Measurements from ENCODE around the gene CRYGN.

Gene CRYGN

DNA sequence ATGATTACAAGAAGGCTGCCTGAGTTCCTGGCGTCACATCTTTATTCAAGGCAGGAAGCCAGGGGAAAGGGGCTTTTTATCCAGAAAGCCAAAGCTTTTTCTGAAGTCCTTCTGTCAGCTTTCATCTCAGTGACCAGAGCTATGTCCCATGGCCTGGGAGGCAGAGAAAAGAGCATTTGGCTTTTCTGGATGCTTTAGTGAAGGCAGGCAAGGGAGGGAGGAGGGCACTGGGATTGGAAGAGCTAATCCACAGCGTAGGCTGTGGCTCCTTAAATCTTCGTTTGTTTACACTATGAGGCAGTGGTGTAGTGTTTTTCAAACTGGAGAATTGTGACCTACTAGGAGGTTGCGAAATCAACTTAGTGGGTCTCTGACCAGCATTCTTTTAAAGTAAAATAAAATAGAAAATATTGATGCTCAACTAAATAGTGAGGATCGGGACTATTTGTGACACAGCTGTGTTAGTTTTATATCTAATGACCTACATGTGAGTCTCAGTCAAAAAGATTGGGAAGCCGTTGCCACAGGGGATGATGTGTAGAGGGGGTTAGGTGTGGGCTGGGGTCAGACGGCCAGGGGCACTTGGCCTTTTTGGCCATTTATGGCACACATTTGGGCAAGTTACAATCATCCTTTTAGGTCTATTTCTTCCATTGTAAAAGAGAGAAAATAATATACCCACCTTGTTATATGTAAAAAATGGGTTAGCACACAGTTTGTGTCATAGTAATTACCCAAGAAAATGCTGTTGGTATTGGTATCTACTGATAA is 14.1 kb downstream of the CRYGN start:
- DNase-seq: no peak

DNA sequence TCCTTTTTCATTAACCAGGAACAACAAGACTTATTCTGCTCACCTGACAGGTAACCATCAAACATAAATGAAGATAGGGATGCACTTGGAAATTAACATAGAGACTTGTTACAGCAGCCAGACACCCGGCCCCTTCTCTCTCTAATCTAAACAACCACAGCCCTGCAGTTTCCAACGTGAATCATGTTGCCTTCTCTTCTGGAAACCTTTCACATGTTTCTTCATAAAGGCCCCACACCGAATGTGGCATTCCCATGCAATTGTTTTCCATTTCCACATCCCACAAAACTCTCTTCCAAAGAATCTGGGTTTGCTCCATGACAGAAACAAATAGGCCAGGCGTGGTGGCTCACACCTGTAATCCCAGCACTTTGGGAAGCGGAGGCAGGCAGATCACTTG is 15.1 kb downstream of the CRYGN start:
- DNase-seq: no peak

- no peak for DNase-seq
These were observed 16.0 kb downstream of the CRYGN start for GRCh38 chr7:151423936-151424335.

DNA sequence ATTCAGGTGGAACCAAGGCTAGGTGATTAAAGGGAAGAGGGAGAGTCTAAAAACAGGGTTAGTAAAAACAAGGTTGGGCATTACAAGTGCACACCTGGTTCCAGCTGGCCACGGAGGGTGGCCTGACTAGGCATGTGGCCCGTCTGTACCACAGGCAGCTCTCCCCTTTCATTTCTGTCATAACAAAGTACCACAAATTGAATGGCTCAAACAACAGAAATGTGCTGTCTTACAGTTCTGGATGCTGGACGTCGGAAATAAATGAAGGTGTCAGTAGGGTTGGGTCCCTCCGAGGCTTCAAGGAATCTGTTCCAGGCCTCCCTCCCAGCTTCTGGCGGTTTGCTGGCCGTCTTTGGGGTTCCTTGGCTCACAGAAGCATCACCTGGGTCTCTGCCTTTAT is 16.7 kb downstream of the CRYGN start:
- DNase-seq: no peak

- no peak for DNase-seq
These were observed 17.7 kb downstream of the CRYGN start for GRCh38 chr7:151422212-151422611.

DNA sequence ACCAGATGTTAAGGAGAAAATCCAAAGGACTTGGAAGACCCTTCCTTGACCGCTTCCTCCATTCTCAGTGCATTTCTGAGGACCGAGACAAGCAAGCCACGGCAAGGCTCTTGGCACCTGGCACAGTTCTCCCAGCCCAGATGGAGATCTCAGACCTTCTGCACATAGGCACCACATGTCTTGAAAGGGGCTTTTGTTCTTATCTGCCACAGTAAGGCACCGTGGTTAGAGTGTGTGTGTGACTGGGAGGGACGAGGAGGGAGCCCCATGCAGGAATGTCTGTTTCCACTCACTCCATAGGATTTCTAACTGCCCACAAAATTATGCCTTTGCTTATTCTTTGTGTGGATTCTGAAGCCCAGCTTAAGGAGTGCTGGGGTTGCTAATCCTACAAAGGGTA is 19.8 kb downstream of the CRYGN start:
- no peak for DNase-seq

GRCh38 chr7:151416941-151417315 is 23.0 kb downstream of the CRYGN start:
- DNase-seq: no peak

DNA sequence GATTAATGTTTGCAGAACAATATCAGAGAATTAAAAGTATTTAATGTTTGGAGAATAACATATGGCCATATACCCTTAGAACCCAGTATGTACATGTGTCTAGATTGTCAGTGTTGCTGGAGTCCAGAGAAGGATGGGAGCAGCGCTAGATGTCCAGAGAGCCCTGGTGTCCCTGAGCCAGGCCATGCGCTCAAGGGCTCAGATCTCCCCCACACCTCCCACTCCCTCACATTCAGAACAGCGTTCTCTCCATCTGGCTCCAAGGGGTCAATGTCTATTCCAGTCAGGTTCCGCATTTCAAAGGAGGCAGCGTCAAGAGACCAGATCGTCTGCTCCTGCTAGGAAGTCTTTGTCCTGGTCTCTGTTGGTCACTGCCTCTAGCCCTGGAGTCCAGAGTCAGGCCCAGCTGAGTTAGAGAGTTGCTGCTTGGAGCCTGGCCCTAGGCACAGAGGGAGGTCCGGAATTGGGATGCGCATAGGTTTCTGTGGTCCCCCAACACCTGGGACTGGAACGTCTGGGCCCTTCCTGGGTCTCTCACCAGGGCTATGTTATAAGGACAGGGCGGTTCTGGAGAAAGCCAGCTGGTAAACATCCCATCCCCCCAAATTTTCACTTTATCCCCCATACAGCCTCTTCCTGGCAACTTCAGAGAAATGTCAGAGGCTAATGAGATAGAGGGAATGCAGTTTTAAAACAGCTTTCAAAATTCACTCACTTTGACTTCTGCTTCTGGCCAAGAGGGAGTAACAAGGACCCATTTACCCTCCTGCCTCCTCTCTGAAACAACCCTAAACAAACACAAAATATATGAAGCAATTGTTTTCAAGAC is 23.6 kb downstream of the CRYGN start:
- DNase-seq: no peak

- no peak for DNase-seq
These were observed 24.4 kb downstream of the CRYGN start for GRCh38 chr7:151415375-151416105.

DNA sequence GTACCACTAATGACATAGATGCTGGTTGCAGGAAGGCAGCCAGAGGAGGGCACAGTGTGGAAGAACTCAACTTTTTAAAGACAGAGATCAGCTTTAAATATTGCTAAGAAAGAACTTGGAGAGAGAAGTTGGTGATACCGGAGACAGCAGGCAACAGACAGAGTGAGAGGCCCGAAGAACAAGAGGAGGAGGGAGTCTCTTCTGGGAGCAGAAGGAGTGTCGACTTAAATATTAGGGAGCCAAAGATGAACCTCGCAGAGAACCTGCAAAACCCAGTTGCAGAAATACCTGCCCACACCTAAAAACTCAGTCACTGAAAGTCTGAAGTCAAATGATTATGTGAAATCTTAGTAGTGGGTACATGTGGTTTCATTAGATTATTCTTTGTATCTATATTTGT is 26.7 kb downstream of the CRYGN start:
- DNase-seq: no peak

GRCh38 chr7:151412318-151412717 is 27.6 kb downstream of the CRYGN start:
- DNase-seq: no peak

- DNase-seq: no peak
These were observed 28.4 kb downstream of the CRYGN start for GRCh38 chr7:151411551-151411950.

GRCh38 chr7:151410405-151411390 is 29.2 kb downstream of the CRYGN start:
- DNase-seq: no peak

GRCh38 chr7:151409667-151410404 is 30.1 kb downstream of the CRYGN start, which contains the start of gene WDR86:
Gene WDR86, minus strand, starts transcription at chr7:151410038. Its CDS starts 449 bp downstream, at chr7:151409589.
- DNase-seq: no peak

DNA sequence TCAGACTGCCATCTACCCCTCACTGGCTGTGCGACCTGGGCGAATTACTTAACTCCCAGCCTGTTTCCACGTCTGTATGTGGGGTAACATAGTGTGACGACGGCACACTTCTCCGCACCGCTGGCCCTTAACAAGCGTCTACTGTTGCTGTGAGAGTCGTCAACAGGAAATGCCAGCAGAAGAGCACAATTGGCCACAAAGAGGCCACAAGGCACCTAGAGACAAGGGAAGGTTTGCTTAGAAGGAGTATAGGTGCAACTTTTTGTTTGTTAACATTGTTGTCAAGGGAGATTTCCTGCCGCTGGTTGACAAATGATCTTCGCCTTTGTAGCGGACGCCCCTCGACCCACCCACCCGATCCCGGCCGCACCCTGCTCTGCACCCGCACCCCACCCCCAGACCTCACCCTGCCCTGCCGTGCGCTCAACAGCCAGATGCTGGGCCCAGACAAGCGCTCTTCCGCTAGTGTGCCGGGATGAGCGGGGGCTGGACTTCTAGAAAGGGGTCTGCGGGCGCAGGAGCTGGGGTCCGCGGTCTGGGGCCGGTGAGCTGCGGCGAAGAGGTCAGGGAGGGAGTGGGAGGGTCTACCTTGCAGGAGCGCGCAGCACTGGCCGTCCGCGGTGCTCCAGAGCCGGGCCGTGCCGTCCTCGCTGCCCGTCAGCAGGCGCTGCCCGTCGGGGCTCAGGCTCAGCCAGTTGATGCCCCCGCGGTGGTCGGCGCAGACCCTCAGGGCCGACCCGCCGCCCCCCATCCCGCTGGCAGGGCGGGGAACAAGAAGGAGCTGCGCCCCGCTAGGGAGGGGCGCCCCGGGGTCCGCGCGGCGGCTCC is 30.9 kb downstream of the CRYGN start:
- peak; percentile 25 for DNase-seq

- no peak for DNase-seq
These were observed 31.5 kb downstream of the CRYGN start for GRCh38 chr7:151408498-151408838.

DNA sequence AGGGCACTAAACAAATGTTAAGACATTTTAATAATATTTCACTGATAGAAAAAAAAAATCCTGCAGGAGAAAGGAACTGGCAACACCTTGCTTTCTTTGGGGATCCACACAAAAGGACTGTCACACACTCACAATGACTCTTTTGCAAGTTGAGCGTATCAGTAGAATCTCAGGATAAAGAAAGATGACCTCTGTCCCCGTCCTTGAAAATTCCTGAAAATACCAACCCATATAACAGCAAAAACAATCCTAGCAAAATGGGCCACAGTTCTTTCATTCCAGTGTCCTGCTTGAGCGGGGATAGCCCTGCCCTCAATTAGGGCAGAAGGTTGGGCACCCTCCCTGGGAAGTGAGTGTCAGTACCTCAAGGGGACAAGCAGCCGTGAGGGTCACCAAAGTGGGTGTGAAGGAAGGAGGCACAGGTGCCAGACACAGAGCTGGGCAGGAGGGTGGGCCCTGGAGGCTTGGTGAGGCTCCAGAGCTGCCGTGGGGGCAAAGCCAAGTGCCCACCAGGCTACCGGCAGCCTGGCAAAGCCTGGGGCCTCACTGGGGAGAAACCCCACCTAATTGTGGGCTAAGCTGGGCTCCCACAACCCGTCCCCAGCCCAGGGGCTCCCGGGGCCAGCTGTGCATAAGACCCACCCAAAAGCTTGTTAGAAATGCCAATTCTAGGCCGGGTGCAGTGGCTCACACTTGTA is 32.9 kb downstream of the CRYGN start:
- no peak for DNase-seq

- no peak for DNase-seq
These were observed 33.7 kb downstream of the CRYGN start for GRCh38 chr7:151406051-151406875.

DNA sequence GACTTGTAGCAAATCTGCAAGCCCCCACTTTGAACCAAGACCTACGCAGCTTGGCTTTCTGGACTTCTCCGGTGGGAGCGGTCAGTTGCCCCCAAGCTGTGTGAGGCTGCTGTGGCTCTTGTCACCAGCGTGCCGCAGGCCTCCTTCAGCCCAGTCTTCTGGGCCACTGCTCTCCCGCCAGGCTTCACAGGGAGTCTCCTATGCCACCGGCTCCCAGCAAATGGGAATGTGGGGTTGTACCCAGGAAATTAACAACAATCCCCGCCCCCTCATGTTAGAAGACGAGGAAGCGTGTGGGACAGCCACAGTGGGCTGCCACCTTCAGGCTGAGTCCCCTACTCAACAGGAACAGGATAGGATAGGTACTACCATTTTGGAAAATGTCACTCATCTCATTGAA is 34.4 kb downstream of the CRYGN start:
- no peak for DNase-seq

All from activated CD4-positive, alpha-beta T cell treated with anti-CD3 and anti-CD28 coated beads, Interleukin-2, Interleukin-6, amounts not matched to agents 100 ng/mL and 50 ng/mL, durations not matched to agents 16 hours and 8 hours (primary cell).